Stimulated activated CD8-positive, alpha-beta memory T cell treated with anti-CD3 and anti-CD28 coated beads, Interleukin-7, amount 100 ng/mL, for 1 hour (primary cell): ENCODE results near the gene ARAF.
A peak's percentile ranks its signal among the peaks of the same experiment; 100 is the strongest.

ENCODE experiments used
- DNase-seq, 2 donors: peaks; one replicate each; pipeline ENCODE4 v3.0.0-alpha.2; 2020; ENCODE audit warnings: low read depth in 2 of 2

ARAF gene

GRCh38 chrX:47564438-47565085 lies 3.6 kb downstream of the ARAF start:
- no peak for DNase-seq

- no peak for DNase-seq
These were observed 5.8 kb downstream of the ARAF start for GRCh38 chrX:47566841-47567240.

- DNase-seq, result no peak
These were observed 7.8 kb downstream of the ARAF start for GRCh38 chrX:47568656-47569295.

DNA sequence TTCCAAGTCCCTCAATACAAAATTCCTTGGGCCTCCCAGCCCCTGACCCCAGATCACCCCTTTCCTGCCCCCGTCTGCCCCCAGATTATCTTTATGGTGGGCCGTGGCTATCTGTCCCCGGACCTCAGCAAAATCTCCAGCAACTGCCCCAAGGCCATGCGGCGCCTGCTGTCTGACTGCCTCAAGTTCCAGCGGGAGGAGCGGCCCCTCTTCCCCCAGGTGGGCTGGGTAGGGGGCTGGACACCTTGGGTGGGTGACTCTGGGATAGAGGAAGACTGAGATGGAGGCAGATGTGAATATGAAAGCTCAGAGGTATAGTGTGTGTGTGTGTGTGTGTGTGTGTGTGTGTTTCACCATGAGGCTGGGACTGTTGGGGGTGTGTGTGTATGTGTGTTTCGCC lies 9.8 kb downstream of the ARAF start:
- no peak for DNase-seq

- DNase-seq, result no peak
These were observed 10.2 kb downstream of the ARAF start for GRCh38 chrX:47571215-47571614.

- no peak for DNase-seq
These were observed 10.9 kb downstream of the ARAF start for GRCh38 chrX:47571896-47572295.

DNA sequence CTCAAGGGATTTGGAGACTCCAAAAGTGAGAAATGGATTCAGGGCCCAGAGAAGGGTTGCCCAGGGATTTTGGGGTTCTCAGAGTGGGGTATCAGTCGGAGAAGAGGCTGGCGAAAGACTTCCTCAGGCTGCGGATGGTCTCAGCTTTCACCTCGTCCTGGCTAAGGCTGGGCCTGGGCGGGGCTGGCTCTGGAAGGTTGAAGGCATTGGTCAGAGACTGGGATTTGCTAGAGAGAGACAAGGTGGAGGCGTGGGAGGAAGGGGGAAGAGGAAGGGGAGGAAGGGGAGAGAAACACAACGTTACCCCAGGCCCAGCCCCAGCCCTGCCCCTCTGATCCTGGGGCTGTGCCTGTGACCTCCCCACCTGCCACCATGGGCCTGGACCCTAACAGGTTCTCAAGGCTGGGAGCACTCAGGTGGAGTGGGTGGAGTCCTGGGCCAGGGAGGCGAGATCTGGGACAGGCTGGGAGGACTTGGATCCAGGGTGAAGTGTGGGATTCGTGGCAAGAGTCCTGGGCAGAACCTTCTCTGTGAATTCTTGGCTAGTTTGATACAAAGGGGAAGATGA lies 11.9 kb downstream of the ARAF start:
- no peak for DNase-seq

DNA sequence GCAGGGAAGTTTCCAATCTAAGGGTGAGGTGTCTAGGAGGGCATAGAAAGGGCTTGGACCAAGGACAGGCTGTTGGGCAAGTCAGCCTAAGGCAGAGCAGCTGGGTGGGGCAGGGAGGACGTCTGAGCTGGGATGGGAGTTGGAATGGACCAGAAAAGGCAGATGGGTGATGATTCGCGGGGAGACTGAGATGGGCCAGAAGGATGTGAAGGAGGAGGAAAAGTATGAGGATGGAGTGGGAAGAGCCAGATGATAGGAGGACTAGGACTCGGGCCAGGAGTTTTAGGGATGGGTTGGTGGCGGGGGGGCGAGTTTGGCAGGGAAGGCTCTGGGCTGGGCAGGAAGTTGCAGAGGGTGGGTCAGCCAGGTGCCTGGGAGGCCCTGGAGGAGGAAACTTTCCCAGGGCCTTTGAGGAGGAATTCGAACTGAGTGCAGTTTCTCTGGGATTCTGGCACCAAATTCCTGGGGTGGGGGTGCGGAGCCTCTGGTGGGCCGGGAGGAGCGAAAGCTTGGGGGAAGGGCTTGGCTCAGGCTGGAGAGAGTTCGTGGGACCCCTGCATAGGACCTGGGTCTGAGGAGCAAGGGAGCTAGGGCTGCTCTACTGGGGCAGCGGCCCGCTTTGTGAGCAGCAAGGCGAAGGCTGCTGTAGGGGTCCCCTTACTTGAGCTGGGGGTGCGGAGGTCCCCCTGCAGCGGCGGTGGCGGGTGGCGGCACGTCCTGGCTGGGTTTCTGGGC lies 12.5 kb downstream of the ARAF start:
- DNase-seq, result no peak

DNA sequence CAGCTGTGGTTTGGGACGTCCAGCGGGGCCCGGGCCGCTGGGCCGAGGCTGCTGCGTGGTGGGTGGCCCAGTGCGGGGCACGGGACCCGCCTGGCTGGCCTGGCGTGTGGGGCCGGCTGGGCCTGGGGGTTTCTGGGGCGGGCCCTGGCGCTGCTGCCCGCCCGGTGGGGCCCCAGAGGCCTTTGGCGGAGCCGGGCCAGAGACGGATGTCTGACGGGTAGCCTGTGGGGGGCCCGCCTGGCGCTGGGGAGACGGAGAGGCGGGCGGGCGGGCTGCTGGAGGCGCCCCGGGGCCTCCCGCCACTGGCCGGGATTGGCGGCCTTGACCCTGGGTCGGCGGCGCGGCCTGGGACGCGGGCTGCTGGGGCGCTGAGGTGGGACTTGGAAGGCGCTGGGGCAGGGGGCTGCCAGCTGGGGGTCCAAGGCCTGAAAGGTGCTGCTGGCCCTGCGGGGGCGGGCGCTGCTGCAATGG lies 13.1 kb downstream of the ARAF start:
- no peak for DNase-seq

DNA sequence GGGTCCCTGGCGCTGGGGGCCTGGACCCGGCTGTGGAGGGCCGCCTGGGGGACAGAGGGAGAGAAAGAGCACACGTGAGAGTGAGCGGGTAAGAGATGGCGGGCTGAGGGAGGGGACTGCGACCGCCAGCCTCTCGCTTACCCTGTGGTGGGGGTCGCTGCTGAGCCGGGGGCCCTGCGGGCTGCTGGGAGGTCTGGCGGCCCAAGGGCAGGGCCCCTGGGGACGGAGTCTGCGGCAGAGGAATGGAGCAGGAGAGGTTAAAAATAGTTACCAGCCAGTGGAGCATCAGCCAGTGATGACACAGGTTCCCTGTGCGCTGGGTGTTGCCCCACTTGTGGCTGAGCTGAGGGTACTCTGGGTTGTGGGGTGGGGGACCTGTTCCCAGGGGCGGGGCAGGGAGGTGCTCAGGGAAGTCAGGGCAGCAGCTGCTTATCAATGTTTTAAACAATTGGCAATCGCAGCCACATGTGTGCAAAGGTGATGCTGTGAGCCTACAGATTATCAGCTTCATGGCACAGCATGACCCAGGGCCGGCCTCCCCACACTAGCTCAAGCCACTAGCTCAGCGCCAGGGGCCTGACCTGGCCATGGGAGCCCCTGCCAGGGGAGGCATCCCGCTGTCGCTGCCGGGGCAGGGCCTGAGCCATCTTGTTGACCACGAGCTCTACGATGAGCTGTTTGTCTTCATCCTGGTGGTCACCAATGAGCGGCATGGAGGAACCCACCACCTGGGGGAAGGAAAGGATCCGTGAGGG lies 13.7 kb downstream of the ARAF start:
- no peak for DNase-seq

- DNase-seq, result no peak
These were observed 15.3 kb downstream of the ARAF start for GRCh38 chrX:47576021-47576898.

DNA sequence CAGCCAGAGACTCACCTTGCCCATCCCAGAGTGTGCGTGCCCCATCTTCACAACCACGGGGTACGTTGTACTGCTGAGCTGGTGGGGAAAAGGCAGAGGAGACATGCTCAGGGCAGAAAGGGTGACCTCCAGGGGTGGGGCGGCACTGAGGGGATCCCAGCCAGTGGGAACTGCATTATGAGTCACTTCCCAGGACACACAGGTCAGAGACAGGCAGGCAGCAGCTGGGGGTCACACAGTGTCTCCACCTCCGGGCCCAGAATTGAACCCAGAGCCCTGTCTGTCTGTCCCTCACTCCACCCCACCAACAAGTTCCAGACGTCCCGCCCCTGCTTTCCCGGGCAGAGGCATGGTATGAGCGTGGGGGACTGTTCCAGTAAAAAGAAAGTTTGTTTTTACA lies 16.4 kb downstream of the ARAF start:
- DNase-seq, result no peak

DNA sequence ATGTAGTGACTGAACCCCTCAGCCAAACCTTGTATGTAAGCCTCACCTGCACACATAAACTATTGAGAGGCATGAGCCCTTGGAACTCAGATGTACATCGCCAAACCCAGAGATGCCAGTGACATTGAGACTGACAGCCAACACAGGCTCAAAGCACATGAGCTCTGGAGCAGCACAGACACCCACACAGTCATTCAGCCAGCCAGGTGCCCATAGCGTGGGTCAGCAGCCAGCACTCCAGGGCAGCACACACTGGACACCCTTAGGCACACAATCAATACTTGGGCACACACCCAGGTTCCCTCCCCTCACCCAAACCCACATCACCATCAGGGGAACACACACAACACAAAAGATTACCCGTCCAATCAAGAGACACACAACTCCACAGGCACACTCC lies 16.9 kb downstream of the ARAF start:
- DNase-seq, result no peak

DNA sequence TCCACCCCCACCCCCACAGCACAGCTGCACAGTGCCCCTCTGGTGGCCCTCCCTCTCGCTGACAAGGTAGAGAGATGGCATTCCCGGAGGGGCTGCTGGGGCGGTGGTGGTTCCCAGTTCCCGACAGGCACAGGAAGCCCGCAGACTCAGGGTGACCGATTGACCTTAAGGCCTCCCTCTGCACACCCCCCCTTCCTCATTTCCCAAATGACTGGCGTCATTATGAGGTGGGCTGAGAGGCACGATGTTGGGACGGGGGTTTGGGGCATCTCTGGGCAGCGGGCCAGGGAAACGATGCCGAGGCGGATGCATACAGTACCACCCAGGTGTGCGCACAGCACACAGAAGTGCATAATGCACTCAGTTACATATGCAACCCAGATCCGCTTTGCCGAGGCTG lies 17.7 kb downstream of the ARAF start:
- DNase-seq, result no peak

- DNase-seq, result no peak
These were observed 18.5 kb downstream of the ARAF start for GRCh38 chrX:47579537-47579936.

DNA sequence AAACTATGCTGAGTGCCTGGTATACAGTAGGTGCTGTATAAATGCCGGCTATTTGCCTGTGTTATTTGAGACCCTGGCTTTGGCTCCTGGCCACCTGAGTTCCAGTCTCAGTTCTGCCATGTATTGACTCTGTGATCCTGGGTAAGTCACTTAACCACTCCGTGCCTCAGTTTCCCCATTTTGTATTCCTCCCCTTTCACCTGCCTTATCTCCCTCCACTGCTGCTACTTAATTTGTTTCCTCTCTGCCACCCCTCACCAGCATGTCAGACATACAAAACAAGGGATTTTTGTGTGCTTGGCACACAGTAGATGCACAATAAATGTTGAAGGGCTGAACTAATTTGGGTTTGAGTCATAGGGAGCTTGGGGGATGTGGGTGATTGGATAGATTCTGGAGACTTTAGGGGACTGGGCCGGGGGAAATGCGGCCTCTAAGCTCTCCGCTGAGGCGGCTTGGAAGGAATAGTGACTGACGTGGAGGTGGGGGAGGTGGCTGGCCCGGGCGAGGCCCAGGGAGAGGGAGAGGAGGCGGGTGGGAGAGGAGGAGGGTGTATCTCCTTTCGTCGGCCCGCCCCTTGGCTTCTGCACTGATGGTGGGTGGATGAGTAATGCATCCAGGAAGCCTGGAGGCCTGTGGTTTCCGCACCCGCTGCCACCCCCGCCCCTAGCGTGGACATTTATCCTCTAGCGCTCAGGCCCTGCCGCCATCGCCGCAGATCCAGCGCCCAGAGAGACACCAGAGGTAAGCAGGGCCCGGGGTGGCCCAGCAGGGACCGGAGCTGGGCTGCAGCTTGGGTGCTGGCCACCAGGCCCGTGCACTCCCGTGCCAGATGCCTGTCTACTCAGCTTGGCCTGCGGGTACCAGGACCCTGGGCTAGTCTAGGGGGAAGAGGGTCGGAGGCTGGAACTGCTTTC lies 21.0 kb downstream of the ARAF start, which contains the start of gene TIMP1:
Gene TIMP1, plus strand, starts transcription at position 706 of the 917 bp plus-strand sequence. CDS start 980 bp downstream, outside the sequence.
- peak; percentile 41 to 53 for DNase-seq

DNA sequence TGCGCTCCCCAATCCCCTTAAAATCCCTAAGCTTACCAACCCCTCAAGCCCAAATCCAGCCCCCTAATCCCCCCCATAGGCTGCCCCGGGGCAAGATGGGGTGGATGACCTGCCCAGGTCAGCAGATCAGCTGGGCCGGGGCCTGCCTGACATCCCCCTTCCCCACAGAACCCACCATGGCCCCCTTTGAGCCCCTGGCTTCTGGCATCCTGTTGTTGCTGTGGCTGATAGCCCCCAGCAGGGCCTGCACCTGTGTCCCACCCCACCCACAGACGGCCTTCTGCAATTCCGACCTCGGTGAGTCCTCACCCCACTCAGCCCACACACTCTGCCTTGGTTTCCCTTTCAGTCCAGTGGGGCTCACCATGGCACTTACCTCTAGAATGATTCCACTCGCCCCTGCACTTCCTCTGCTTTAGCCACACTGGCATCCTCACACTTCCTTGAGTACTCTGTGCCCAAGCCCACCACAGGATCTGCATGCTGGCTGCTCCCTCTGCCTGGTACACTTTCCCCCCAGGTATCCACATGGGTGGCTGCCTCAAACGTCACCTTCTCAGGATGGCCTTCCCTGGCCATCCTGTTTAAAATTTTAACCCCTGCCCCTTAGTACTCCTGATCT lies 22.3 kb downstream of the ARAF start:
- no peak for DNase-seq

GRCh38 chrX:47584714-47585113 lies 23.7 kb downstream of the ARAF start:
- DNase-seq, result no peak

- no peak for DNase-seq
These were observed 24.3 kb downstream of the ARAF start for GRCh38 chrX:47585273-47585672.
